Measurements from ENCODE around the gene GAD1.

The GAD1 gene

DNA sequence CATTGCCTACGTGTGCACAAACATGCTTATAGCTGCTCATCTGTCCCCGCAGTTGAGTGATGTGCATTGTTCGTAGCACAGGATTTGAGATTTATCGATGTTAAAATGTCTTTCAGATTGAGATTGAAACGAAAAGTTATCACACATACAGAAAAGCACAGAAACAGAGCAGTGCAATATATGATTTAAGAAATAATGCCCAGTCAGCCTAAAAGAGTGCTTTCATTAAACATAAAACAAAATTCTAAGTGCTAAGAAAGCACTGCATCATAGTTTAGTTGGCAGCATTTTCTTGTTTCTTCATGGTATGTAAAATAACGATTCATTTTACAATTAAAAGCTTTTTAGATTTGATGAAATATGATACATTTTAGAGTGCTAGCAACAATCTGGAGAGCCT lies 80.4 kb downstream of the GAD1 start:
- no peaks in the 10 kb centered on the region for H3K36me3 ChIP-seq (replicated peaks; ENCODE audit: insufficient read depth, low read length)
- no peak for TF ChIP-seq EZH2 (optimal IDR thresholded peaks at IDR 0.05; ENCODE audit: low read depth, low read length)
- TF ChIP-seq, protein P1, sequence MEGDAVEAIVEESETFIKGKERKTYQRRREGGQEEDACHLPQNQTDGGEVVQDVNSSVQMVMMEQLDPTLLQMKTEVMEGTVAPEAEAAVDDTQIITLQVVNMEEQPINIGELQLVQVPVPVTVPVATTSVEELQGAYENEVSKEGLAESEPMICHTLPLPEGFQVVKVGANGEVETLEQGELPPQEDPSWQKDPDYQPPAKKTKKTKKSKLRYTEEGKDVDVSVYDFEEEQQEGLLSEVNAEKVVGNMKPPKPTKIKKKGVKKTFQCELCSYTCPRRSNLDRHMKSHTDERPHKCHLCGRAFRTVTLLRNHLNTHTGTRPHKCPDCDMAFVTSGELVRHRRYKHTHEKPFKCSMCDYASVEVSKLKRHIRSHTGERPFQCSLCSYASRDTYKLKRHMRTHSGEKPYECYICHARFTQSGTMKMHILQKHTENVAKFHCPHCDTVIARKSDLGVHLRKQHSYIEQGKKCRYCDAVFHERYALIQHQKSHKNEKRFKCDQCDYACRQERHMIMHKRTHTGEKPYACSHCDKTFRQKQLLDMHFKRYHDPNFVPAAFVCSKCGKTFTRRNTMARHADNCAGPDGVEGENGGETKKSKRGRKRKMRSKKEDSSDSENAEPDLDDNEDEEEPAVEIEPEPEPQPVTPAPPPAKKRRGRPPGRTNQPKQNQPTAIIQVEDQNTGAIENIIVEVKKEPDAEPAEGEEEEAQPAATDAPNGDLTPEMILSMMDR (IDR thresholded peaks at IDR 0.05; ENCODE audit: low read length): no peak
- no peak for TF ChIP-seq EZH2phosphoT487 (IDR thresholded peaks at IDR 0.05; ENCODE audit: low read length)

DNA sequence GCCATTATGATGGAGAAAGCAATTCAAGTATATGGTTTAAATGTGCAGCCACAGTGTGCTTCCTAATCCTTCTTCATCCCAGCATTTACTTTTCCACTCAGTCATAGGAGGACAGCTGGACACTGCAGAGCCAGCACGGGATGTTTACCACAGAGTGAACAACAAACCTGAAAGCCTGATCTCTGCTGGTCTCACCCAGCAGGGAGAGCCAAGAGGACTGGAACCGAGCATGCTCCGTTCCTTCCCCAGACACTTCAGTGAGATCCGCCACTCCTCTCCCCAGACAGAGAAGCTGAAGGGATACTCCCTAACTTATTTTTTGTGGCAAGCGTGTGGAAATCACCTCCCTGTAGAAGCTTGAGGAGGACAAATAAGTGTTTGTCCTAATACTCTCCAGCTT lies 89.2 kb downstream of the GAD1 start:
- no peak overlapping the region for H3K27ac ChIP-seq (ENCODE audit: low read length)
- no peaks in the 10 kb centered on the region for H3K27me3 ChIP-seq (replicated peaks; ENCODE audit: insufficient read depth, low read length)
- no peaks in the 10 kb centered on the region for H3K9me3 ChIP-seq (replicated peaks; ENCODE audit: insufficient read depth, low read length)
- H3K9ac ChIP-seq (ENCODE audit: low read length): no peak overlapping the region
- no peaks in the 10 kb centered on the region for H3K9me2 ChIP-seq (replicated peaks; ENCODE audit: insufficient read depth, low read length)
- no peaks in the 10 kb centered on the region for H4K20me1 ChIP-seq (ENCODE audit: insufficient read depth, low read length)
- H3K36me3 ChIP-seq (replicated peaks; ENCODE audit: insufficient read depth, low read length): no peaks in the 10 kb centered on the region
- no peaks in the 10 kb centered on the region for H3F3A ChIP-seq (ENCODE audit: insufficient read depth, low read length)
- no peak for TF ChIP-seq EZH2 (optimal IDR thresholded peaks at IDR 0.05; ENCODE audit: low read depth, low read length)
- TF ChIP-seq, protein P1 (IDR thresholded peaks at IDR 0.05; ENCODE audit: low read length): no peak
- no peak for TF ChIP-seq EZH2phosphoT487 (IDR thresholded peaks at IDR 0.05; ENCODE audit: low read length)
- H3K4me3 ChIP-seq (ENCODE audit: low read length): no peak overlapping the region
- no peaks in the 10 kb centered on the region for H3K4me1 ChIP-seq (ENCODE audit: low read length)
- no peak for DNase-seq
- no peak overlapping the region for H3K4me2 ChIP-seq (ENCODE audit: low read depth, low read length)
- no peaks in the 10 kb centered on the region for H3K79me2 ChIP-seq (ENCODE audit: low read length)
- H2AFZ ChIP-seq (ENCODE audit: low read length): no peak overlapping the region

More for the DNA sequence above, 80.4 kb downstream of the GAD1 start:
- Histone ChIP-seq H2AFZ (ENCODE audit: low read length) (0 out of 2 replicates have a peak overlapping the region, but pooled peaks have one; percentile 6), H3K4me2 (ENCODE audit: low read depth, low read length) (no peak overlapping the region), H3F3A (ENCODE audit: insufficient read depth, low read length) (no peaks in the 10 kb centered on the region), H3K9ac (ENCODE audit: low read length) (no peak overlapping the region), H3K27ac (ENCODE audit: low read length) (no peak overlapping the region), H3K9me3 (replicated peaks; ENCODE audit: insufficient read depth, low read length) (no peaks in the 10 kb centered on the region), H3K9me2 (replicated peaks; ENCODE audit: insufficient read depth, low read length) (no peaks in the 10 kb centered on the region), H4K20me1 (ENCODE audit: insufficient read depth, low read length) (no peaks in the 10 kb centered on the region), H3K4me1 (ENCODE audit: low read length) (no peaks in the 10 kb centered on the region), H3K4me3 (ENCODE audit: low read length) (no peak overlapping the region), H3K79me2 (ENCODE audit: low read length) (no peaks in the 10 kb centered on the region), H3K27me3 (replicated peaks; ENCODE audit: insufficient read depth, low read length) (no peaks in the 10 kb centered on the region)
- no peak for DNase-seq

Measured in MM.1S (cell line).